NCI-H69 (cell line): ENCODE data around the gene LRBA.

Experiments used
- DNase-seq: peaks from one replicate; lab custom pipeline; 2025; lab: John Stamatoyannopoulos, UW

Gene LRBA

DNA sequence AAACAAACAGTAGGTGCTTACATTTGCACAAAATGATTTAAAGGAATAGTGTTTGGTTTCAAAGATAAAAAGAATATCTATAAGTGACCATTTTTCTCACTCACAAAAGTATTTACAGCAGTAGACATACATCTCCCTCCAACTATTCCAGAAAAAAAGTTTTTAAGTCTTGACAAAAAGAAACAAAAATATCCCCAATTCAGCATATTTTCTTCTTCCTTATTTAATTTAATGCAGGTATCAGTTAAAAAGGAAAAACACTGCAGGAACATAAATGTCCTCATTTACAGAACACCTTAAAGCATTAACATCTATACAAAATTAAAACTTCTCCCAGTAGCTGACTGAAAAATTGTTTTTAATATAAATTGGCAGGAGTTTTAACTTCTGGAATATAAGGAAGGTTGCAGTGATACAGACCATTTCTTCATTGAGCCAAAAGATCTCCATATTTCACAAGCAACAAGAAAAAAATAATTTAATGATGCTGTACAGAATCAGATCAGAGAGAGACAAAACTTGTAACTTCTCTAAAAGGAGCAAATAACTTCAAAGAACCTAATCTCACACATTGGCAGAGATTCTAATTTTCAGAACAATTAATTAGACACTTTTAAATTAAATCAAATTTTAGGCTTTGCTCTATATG is 428.8 kb downstream of the LRBA start:
- no peak for DNase-seq

DNA sequence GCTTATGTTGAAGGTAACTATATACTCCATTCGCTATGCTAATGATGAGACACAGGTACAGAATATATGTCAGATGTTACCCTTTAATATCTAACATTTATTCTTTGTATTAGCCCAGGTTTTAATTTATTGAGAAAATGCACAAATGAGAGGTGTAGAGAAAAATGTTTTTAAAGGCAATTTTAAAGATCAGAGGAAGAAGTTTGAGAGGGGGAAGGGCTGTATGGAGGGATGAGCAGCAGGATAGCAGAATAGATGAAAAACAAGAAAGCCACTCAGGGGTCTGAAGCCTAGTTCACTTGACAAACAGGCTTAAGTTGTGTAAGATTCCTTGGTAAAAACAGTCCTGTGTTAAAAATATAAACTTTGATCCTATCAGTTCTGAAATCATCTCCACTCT is 429.5 kb downstream of the LRBA start:
- no peak for DNase-seq

DNA sequence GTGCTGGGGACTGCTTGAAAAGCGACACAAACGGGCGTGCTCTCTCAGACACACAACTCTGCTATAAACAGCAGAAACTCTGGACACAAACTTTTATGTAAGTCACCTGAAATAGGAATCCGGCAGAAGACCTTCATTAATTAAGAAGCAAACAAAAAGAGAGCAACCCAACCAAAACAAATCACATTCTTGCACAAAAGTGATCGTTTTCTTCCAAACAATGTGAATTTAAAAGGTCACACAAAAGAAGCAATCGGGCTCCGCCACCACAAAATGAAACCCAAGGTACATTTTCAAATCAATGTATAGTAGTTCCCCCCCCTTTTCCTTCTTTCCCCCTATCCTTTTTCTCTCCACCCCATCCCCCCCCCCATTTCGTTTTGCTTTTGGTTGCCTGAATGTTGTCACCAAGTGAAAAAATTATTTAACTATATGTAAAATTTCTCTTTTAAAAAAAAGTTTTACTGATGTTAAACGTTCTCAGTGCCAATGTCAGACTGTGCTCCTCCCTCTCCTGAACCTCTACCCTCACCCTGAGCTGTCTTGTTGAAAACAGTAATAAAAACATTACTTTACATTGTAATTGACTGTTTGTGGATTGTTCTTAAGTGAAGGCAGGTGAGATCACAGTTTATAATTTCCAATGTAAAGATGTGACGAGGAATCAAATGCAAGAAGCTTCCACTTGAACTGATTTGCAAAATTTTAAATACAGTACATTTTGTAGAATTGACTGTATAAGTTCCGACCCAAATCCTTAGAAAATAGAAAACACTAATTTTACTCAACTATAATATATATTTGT is 430.8 kb downstream of the LRBA start:
- no peak for DNase-seq

DNA sequence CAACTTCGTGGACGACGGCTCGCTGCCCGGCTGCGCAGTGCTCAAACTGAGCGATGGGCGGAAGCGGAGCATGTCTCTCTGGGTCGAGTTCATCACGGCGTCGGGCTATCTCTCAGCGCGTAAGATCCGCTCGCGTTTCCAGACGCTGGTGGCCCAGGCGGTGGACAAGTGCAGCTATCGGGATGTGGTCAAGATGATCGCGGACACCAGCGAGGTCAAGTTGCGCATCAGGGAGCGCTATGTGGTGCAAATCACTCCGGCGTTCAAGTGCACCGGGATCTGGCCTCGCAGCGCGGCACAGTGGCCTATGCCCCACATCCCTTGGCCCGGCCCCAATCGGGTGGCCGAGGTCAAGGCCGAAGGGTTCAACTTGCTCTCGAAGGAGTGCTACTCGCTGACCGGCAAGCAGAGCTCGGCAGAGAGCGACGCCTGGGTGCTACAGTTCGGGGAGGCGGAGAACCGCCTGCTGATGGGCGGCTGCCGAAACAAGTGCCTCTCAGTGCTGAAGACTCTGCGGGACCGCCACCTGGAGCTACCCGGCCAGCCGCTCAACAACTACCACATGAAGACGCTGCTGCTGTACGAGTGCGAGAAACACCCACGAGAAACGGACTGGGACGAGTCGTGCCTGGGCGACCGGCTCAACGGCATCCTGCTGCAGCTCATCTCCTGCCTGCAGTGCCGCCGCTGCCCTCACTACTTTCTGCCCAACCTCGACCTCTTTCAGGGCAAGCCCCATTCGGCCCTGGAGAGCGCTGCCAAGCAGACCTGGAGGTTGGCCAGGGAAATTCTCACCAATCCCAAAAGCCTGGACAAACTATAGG is 431.6 kb downstream of the LRBA start:
- DNase-seq, result no peak

DNA sequence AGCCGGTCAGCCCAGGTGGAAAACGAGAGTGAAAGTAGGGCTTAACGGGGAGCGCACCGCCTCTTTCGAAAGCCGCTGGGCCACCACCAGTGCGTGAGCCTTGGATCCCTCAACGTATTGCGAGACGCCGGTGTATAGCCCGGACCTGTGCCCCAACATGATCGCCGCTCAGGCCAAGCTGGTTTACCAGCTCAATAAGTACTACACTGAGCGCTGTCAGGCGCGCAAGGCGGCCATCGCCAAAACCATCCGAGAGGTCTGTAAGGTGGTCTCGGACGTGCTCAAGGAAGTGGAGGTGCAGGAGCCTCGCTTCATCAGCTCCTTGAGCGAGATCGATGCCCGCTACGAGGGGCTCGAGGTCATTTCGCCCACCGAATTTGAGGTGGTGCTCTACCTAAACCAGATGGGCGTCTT is 432.2 kb downstream of the LRBA start:
- DNase-seq, result no peak

DNA sequence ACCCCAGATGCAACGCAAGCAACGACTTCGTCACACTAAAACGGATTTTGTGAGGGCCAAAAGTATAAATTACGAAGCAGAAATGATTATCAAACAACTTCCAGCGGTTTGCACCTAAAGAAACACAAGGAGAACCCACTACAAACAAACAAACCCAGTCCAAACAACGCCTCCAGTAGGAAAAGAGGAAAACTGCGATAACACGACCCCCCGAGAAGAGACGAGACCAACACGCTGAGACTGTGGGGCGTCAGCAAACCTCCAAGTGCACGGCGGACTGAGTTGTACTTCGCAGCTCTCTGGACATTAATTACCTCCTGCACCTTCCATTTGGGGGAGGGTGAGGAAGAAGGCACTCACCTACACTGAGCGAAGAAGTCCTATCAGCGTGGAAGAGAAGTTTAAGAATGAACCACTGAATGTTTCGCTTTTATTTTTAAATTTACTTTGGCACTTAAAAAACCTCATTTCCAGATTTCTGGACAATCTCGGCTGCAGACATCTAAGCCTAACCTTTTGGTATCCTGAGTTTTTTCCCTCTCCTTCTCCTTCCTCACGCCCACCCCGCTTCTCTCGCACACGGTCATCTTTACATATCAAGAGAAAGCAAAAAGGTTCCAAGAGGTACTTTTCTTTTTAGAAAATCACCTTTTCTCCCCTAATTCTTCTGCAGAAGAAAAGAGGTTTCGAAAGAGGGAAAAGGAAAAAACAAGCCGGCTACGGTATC is 432.8 kb downstream of the LRBA start, which contains the start of gene MAB21L2:
Gene MAB21L2, plus strand, starts transcription at position 6 of the 727 bp plus-strand sequence. CDS start 879 bp downstream, outside the sequence.
- DNase-seq, result no peak

DNA sequence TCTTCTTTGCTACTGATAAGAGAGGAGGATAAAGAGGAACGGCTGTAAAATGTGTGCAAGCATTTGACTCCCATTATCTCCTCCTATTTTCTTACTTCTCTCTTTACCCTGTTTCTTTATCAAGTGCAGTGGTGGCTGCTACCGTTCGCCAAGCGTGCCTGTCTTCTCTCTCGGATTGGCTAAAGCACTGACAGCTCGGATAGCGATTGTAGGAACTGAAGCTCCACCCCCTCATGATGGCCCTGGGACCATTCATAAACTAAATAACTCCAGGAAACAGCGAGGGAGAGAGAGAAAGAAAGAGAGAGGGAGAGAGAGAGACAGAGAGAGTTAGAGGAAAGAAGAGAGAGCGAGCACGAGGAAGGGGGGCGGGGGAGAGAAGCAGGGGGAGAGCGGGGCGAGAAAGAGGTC is 433.4 kb downstream of the LRBA start:
- DNase-seq, result no peak

DNA sequence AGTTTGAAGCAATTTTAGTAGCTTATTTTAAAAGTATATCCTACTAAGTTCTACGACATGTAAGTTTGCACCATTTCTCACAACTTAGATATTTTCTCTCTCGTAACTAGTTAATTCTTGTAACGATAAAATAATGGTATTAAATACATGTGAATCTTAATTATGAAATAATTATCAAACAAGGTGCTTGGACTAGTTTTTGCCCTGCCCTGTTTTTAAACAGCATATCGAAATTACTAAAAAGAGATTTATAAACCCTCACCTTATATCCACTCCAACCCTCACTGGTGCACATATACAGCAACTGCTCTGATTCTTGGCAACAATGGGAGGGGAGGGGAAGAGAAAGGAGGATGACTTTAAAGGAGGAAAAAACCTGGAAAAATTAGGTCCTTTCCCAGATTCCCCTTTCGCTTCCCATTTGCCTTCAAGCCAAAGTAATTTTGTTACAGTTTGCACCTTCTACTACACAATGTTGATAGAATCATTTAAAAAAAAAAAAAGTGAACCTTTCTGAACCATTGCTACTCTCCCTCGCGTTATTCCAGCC is 434.0 kb downstream of the LRBA start:
- DNase-seq, result no peak

DNA sequence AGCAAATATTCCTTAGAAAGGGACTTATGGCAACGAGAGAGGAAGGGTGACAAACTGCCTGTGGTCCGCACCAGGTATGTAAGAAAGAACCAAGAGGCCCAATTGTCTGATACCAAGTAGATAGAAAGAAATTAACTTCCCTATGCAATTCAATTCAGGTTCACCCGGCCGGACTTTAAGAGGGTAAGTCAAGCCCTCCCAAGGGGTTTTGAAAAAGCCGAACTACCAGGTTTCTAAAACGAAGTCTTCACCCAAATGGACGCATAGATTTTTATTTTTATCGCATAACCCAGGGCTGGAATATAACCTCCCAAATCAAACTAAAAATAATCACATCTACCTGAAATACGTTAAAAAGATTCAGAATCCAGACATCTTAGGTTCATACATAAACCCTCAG is 434.8 kb downstream of the LRBA start:
- DNase-seq, result no peak

DNA sequence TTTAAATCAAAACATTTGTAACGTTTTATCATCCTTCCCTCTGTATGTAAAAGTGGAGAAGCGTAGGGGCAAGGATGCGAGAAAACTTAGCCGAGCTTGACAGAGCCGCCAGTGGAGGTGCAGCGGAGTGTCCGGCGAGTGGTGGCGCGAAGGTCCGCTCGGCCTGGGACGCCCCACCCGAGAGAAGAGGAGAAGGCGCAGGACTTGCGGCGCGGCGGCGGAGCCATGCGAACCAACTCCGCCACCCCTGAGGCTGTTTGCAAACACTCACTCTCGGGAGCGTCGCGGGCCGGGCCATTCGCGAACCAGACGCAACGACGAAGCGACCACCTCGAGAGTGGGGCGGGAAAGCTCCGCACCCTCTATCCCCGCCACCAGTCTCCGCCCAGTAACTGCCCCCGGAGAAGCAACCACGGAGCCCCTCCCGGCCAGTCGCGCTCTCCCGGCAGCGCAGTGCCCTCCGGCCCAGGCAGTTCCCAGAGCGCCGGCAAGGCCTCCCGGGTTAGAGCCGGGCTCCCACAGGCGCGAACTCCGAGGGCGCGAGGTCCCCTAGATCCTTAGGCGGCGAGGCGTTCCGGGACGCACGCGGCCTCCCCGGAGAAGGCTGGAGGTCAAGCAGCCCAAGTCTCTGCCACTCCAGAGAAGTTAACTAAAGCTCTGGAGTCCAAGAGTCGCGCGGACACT is 435.4 kb downstream of the LRBA start:
- no peak for DNase-seq

DNA sequence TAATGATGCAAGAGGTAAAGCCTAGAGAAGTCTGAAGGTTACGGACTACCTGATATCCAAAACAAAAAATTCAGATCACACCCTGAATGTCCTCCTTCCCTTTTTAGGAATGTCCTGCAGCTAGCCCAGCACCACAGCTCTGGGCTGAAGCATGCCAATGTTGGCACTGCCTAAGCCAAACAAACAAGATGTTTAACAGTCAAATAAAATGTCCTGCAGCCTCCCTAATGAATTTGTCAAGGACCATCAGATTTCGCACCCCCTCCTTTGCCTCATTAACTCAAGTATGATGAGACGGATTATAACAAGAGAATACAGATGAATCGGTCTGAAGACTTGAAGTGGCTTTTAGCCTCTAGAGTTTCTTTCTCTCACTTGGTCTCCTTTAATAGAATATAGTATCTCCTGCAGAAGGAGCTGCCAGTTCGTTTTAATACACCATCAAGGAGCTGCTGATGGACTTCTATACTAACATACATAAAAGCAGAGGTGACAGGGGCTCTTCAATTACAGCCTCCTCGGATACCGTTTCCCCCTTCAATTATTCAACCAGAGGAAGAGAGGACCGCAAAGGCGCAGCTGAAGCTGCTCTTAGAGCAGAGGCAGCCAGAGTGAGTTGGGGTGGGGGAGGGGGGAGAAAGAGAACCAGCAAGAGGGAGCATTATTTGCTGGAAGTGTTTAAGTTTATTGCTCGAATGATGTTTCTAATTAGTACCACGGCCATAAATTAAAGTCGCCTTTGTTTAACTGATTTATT is 436.2 kb downstream of the LRBA start:
- DNase-seq, result no peak

DNA sequence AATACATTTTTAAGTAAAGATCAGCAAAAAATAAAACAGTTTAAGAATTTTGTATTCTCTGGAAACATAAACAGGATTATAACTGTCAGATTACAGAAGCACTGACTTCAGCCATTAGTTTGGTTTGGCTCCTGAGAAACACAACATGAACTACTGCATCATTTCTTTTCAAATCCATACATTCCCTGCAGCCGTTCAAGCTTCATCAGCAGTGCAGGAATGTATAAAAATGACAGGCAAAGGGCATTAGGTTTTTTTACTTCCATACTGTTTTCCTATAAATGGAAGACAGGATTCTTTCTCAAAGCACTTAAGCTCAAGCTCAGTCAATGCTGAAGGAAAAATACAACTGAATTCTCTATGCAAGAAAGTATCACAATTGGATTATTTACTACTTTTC is 437.3 kb downstream of the LRBA start:
- DNase-seq, result no peak

DNA sequence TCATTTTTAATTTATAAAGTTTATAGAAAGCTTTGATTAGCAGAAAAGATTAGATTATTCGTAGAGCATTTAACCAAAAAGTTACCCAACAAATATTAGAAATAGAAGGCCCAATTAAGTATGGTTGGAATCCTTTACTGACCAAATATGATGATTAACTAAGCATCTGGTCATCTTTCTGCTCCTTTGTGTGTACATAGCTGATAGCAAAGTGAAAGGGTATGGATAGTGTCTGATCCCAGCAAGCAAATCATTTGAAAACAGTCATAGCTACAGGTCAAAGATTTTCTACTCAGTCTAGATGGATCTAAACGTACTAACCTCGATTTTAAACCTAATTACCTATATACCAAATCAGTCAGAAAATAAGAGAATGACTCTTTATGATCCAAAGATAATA is 440.4 kb downstream of the LRBA start:
- peak; percentile 3 for DNase-seq

DNA sequence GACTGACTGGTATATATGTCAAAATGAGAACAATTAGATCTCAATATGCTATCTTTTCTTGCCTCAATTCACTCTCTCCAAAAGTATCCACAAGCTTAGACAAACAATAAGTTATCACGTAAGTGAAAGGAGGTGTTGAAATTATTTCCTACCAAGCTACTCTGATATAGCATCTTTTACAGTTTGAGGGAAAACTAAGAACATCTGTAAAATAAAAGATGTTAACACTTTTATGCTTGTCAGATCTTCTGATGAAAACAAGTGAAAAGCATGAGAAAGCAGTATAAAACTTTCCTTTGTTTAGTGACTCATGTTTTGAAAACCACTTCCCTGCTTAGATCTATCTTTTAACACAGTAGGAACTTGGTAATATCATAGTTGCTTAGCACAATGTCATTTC is 441.6 kb downstream of the LRBA start:
- DNase-seq, result no peak

DNA sequence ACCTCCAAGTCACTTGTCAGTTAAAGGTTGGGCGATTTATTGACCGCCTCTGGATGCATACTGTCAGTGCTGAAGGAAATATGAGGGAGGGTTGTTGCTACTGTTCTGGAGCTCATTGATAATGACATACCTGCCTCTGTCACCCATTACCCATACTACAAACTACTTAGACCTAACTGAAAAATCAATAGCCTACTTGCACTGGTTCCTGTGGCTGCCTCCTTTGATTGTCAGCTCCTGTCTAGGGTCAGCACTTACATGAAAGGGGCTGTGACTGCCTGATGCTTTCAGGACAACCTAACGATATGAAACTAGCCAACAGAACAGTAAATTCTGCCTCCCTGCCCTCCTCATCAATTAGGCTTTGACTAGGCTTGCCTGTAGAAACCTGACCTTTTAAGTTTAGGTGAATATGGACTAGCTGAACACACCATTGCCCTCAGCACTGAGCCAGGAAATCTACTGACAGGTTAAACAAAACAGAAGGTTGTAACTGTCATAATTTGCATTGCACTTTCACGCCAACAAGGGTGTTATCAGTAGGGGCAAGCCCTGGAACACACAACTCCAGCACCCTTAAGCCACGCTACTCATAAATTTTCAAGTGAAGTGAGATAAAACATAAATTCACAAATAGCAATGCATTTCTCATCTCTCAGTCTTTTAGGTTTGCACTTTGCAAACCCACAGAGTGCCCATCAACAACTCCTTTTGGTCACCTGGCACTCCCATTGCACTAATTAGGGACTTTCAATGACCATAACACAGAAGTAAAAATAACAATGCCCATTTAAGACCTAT is 442.2 kb downstream of the LRBA start:
- DNase-seq, result peak; percentile 30

DNA sequence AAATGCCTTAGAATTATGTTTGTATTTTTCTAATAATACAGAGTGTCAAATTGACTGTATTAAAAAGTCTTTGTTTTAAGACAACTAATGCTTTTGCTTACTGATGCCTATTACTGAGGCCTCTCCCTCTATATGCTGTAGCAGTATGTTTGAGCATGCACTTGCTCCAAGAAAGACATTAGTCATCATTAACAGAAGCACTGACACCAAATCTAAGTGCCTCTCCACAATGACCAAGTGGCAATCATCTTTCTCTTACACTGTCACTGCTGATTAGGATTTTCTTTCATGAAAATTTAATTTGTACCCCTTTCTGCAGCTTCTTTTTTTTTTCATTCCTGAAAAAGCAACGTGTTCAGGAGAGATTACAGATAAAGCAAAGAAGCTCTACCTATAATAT is 444.2 kb downstream of the LRBA start:
- DNase-seq, result peak; percentile 53

DNA sequence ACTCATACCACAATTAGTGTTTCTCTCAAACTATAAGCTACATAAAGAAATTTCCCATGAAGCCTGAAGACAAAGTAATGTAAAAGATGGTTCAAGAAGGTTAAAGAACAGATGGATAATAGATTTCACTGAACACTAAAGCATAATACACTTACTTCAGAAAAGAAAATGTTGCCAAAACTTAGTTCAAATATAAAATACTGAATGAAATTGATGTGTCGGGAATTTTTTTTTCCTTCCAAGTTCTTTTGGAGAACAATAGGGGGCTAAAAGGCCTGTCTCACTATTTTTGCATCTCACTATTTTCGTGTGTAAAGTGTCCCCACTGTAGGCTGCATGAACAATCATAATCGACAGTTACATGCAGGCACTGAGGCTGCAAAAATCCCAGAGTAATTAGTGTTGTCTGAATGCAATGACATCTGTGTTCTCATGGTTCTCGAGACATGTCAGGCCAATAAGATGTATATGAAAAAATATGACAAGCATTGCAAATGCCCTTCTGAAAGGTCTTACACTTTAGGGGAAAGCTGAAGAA is 445.0 kb downstream of the LRBA start:
- DNase-seq, result peak; percentile 29

DNA sequence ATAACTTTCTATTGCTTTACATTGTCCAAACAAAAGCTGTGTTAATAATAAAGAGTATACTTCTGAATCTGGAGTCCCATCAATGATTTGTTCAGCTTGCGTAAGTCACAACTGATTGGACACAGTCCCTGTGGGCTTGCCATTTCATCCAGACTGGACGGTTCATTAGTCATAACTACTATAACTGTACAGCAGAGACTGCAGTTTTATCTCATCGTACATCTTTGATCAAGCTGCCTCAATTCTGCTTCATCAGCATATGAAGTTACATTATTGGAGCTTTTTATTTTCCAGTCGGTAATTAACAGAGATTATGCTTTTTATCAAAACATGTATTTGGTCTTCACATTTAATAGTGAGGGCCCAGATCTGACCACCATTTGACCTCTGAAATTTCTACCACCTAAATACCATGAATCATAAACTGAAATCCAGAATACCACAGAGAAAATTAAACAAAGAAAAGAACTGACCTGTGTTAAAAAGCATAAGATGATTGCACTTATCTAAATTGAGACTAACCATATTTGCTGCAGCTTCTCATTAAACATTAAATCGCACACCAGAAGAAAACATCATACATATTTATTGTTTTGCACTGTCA is 445.6 kb downstream of the LRBA start:
- peak; percentile 75 for DNase-seq

DNA sequence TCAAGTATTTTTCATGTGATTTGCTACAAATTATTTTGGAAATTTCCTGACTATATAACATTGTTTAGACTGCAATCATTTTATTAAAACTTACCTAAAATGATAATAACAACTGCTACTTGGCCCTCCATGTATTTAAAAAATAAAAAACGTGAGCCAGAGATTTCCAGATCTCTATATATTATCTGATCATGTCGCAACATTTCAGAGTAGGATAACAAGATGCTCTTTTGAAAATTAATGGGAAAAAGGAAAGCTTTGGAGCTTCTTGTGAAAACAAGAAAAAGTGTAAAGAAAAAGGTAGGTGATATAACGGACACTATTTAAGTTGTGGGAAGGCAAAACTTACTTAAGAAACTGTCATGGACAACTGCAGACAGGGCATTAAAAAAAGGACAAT is 448.0 kb downstream of the LRBA start:
- DNase-seq, result no peak
